Amygdala (tissue), 56 donors: Measurements from ENCODE around the gene GLT1D1.
"Not testable (repeated sequence)": the region's sequence is repeated elsewhere in the genome, so short reads cannot be mapped to it uniquely, and the experiment has no call there.

Experiments
- DNase-seq, 56 donors: peaks; one replicate each; lab custom pipeline; 2025; lab: John Stamatoyannopoulos, UW

The GLT1D1 gene

GRCh38 chr12:128819293-128820144, 33.8 kb upstream of the GLT1D1 start:
- no peak for DNase-seq

DNA sequence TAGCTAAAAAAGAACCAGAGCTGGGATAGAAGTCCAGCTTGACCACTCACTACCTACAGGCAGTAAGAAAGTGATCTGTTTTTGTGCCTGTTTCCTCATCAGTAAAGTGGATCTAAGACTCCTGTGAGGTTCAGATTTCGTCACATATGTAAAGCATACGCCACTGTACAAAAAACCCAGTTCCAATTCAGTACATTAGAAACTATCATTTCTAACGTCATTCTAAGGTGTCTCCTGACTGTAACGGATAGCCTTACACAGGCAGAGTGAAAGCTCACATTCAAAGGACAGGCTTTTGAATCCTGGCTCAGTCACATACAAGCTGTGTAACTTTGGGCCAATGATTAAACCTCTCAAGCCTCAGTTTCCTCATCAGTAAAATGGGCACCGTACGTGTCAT, 33.0 kb upstream of the GLT1D1 start:
- no peak for DNase-seq

DNA sequence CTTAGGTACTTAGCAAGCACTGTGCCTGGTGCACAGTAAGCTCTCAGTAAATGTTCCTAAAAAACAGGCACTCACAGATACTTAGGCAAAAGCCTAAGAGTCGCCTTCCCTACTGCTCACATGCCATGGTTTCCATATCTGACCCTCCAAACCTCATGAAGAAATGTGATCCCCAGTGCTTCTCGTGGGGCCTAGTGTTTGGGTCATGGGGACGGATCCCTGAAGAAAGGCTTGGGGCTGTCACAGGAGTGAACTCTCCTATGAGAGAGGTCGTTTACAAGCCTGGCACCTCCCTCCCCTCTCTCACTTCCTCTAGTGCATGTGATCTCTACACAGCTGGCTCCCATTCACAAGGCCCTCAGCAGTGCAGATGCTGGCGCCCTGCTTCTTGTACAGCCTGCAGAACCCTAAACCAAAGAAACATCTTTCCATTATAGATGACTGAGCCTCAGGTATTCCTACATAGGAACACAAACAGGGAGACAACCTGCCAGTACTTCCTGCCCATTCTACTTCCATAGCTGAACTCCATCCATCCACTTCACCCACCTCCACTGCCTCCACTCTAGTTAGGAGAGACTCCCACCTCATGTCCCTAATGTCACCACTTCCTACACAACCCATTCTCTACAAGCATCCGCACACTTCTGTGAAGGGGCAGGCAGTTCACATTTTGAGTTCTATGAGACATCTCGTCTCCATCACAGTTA, 32.4 kb upstream of the GLT1D1 start:
- peak in 19 of 56 donors; percentile 16 to 72 (median 34) for DNase-seq

DNA sequence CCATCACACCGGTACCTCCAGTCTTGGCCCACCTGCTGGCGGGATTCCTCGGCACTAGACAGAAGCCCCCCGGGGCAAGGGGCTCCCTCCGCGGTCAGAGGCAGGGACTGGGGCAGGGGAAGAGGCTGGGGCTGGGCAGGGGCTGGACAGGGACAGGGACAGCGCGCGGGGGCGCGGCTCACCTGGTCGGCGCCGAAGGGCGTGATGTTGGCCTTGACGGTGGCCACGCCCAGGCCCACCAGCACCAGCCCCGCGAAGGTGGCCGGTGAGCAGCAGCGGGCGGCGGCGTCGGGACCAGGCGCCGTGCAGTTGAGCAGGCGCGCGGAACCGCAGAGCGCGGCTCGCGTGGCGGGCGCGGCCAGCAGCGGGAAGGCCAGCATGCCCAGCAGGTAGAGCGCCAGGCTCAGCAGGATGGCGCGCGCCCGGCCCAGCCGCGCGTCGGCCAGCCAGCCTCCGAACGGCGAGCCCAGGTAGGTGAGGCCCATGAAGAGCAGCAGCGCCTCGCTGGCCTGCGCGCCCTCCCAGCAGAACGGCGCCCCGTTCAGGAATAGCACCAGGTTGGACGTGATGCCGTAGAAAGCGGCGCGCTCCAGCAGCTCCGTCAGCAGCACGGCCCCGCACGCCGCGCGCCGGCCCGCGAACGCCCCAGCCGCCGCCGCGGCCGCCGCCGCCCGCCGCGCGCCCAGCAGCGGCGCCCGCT, 29.9 kb upstream of the GLT1D1 start:
- DNase-seq, result peak in 4 of 56 donors; percentile 39 to 72 (median 50)

- peak in 55 of 56 donors; percentile 49 to 98 (median 89) for DNase-seq
Measured at GRCh38 chr12:128823916-128824839, 29.1 kb upstream of the GLT1D1 start, which contains the start of gene SLC15A4. Gene SLC15A4, minus strand, starts transcription at chr12:128823958. Its CDS starts 15 bp downstream, at chr12:128823943.

DNA sequence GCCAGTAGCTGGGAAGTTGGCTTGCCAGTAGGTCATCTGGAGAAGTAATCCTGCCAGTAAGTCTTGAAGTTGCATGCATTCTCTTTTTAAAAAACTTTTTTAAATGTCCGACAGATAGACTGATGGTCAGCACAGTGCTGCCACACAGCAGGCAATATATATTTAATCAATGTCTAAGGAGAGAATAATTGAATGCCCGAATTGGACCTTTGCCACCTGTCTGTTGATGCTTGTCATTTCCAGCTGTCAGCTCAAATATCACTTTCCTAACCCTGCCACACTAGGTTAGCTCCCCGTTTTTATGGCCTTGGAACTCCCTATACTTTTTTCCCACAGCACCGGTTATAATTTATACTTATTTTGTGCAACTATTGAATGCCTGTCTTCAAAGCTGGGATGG, 27.4 kb upstream of the GLT1D1 start:
- no peak for DNase-seq

DNA sequence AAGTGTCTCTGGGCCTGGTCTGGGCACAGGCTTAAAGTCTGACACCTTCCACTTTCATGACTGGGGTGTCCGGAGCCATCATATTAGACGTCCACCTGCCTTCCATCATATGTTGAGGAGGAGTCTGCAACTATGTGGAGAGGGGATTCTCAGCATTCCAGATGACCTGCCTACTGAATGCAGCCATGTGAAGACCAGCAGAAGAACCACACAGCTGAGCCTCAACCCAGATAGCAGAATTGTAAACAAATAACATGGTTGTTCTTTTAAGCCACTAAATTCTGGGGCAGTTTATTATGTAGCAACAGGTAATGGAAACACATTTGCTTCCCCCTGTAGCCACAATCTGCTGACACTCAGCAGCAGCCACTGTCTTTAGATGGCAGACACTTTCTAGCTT, 25.6 kb upstream of the GLT1D1 start:
- no peak for DNase-seq

- DNase-seq, result peak in 3 of 56 donors; percentile 13 to 45 (median 35)
Measured at GRCh38 chr12:128829861-128830504, 23.3 kb upstream of the GLT1D1 start.

DNA sequence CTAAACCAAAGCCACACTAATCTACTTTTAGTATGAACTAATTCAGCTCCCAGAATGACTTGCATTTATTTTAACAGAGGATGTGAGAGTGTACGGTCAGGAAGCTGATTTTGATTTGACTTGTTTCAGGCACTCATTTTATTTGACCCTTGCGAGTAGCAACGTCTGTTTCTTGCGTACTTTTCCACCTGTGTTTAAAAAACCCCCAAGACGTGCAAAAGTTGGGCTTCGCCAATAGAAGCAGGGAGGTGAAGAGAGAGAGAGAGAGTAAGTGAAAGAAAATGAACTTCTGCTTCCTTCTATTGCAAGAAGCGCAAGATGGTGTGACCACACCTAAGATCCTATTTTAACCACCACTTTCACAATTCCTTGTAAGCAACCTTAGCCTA, 22.8 kb upstream of the GLT1D1 start:
- DNase-seq, result no peak

DNA sequence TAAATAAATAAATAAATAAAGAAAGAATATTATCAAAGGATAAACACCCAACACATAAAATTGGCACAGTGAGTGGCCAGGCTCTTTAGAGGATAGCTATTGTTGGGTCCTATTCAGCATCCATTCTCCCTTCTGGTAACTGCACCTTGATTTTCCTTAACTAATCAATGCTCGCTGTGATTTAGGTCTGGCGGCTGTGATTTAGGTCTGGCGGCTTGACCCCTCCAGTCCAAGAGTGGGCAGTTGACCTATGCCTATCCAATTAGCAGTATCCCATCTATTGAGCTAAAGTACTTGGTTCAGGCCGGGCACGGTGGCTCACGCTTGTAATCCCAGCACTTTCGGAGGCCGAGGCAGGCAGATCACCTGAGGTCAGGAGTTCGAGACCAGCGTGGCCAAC, 19.9 kb upstream of the GLT1D1 start:
- DNase-seq, result no peak

DNA sequence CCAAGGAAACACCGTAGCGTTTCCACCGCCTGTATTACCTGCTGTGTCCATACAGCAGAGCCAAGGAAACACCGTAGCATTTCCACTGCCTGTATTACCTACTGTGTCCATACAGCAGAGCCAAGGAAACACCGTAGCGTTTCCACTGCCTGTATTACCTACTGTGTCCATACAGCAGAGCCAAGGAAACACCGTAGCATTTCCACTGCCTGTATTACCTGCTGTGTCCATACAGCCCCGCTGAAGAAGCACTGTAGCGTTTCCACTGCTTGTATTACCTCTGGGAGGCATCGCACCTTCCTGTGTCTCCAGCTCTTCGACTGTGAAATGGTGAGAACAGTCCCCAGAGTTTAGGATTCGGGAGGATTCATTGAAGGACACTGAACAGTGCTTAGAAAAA, 13.4 kb upstream of the GLT1D1 start:
- not testable (repeated sequence) for DNase-seq

DNA sequence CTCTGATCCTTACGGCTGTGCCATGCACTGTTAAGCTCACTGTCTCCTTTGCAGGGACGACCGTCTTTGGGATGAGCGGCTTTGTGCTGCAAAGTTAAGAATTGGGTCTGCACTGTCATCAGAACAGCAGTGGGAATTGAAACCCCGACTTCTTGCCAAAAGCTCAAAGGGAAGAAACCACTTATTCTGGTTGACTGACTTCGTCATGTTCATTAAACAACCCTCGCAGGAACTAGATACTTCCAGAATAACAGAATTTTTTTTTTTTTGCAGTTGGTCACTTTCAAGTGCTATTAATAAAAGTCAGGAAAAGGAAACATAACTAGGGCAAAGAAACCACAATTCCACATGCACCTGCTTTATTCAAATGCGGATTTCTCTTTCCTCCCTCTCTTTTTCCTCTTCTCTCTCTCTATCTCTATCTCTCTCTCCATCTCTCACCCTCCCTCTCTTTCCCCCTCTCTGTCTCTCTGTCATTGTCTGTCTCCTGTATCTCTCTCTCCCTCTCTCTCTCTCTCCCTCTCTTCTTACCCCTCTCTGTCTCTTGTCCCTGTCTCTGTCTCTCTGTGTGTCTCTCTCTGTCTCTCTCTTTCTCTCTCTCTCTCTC, 12.3 kb upstream of the GLT1D1 start:
- DNase-seq, result peak in 1 of 56 donors; percentile 14

DNA sequence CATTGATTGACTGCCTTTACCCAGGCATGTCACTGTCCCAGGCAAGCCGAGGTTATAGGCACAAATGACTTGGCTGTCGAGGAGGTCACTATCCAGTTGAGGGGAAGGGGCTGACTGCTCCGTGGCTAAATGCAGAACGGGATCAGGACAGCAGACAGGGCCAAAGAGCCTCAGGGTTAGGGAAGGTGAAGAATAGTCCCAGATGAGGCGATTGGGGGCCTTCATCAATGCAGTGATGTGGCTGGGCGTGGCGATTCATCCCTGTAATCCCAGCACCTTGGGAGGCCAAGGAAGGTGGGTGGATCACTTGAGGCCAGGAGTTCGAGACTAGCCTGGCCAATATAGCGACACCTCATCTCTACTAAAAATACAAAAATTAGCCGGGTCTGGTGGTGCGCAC, 10.7 kb upstream of the GLT1D1 start:
- DNase-seq, result no peak

DNA sequence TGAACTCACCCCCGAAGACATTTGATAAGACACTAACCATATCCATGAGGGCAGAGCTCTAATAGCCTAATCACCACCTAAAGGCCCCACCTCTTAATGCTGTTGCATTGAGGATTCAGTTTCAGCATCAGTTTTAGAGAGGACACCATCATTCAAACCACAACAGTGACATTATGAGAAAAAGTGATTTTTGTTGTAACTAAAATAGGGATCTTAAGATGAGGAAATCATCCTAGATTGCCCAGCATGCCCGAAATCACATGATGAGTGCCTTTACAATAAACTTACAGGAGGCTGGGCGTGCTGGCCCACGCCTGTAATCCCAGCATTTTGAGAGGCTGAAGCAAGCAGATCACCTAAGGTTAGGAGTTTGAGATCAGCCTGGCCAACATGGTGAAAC, 9.7 kb upstream of the GLT1D1 start:
- no peak for DNase-seq

DNA sequence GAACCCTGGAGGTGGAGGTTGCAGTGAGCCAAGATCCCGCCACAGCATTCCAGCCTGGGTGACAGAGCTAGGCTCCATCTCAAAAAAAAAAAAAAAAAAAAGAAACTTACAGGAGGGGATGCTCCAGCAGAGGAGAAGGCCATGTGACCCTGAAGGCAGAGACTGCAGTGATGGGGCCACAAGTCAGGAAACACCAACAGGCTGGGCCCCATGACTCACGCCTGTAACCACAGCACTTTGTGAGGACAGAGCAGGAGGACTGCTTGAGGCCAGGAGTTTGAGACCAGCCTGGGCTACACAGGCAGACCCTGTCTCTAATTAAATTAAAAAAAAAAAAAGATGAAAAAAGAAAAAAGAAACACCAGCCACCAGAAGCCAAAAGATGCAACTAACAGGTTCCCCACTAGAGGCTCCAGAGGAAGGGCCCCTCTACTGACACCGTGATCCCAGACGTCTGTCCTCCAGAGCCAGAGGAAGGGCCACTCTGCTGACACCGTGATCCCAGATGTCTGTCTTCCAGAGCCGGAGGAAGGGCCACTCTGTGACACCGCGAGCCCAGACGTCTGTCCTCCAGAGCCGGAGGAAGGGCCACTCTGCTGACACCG, 9.1 kb upstream of the GLT1D1 start:
- no peak for DNase-seq

DNA sequence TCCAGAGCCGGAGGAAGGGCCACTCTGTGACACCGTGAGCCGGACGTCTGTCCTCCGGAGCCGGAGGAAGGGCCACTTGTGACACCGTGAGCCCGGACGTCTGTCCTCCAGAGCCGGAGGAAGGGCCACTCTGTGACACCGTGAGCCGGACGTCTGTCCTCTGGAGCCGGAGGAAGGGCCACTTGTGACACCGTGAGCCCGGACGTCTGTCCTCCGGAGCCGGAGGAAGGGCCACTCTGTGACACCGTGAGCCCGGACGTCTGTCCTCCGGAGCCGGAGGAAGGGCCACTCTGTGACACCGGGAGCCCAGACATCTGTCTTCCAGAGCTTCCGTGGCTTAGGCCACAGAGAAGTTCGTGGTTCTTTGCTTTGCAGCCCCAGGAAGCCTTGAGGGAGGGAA, 6.6 kb upstream of the GLT1D1 start:
- not testable (repeated sequence) for DNase-seq

DNA sequence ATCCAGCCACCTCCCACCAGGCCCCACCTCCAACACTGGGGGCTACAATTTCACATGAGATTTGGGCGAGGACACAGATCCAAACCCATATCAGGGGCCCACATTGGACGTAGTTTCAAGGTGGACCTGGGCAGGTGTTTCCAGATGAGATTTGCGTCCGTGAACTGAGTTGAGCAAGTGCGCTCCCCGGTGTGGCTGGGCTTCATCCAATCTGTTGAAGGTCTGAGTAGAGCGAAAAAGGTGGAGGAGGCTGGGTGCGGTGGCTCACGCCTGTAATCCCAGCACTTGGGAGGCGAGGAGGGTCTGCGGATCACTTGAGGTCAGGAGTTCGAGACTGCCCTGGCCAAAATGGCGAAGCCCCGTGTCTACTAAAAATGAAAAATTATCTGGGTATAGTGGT, 4.9 kb upstream of the GLT1D1 start:
- no peak for DNase-seq

DNA sequence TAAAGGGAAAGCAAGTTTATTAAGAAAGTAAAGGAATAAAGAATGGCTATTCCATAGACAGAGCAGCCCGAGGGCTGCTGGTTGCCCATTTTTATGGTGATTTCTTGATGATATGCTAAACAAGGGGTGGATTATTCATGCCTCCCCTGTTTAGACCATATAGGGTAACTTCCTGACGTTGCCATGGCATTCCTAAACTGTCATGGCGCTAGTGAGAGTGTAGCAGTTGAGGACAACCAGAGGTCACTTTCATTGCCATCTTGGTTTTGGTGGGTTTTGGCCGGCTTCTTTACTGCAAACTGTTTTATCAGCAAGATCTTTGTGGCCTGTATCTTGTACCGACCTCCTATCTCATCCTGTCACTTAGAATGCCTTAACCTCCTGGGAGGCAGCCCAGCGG, 3.5 kb upstream of the GLT1D1 start:
- not testable (repeated sequence) for DNase-seq

GRCh38 chr12:128850400-128850799, 2.9 kb upstream of the GLT1D1 start:
- no peak for DNase-seq
